Suppressor macrophage treated with lipopolysaccharide for 4 hours (primary cell): ENCODE measurements around the gene CALHM2.
"Not testable (repeated sequence)": the region's sequence is repeated elsewhere in the genome, so short reads cannot be mapped to it uniquely, and the experiment has no call there.

Source experiments
- DNase-seq: peaks from one replicate; pipeline ENCODE4 v3.0.0-alpha.2; 2020

Gene CALHM2

GRCh38 chr10:103448746-103449145, 3.4 kb downstream of the CALHM2 start:
- DNase-seq = peak; percentile 83

- no peak for DNase-seq
These were observed 5.0 kb downstream of the CALHM2 start for GRCh38 chr10:103447187-103447586.

DNA sequence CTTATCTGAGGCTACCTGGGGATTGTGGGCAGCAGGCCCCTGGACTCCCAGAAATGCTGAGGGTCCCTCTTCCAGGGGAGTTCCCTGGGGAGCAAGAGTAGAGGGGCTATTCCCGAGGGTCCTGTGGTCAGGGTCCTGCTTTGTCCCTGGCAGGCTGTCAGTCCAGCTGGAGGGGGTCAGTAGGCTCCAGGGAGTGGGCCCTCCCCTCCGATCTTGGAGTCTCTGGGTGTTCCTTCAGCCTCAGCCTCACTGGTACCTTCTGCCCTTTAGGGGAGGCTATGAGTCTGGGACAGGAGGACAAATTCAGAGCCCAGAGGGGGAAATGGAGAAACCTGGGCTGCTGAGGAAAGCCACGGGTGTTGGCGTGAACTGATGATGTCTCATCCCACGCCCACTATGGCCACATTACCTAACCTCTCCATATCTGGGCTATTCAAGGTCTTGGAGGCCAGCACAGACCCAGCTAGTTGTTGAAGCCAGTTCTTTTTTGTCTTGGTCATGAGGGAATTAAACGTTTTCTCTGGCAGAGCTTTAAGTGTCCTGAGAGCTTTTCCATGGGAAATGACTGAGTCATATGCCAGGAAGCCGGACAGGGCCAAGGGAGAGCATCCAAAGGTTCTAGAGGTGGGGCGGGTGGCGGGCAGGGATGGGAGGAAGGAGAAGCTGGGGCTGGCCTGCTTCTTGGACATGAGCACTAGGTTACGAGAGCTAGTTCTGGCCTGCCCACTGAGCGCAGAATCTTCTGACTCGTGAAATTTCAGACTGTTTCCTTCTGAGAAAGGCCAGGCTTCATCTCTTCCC, 6.2 kb downstream of the CALHM2 start:
- peak; percentile 41 for DNase-seq

DNA sequence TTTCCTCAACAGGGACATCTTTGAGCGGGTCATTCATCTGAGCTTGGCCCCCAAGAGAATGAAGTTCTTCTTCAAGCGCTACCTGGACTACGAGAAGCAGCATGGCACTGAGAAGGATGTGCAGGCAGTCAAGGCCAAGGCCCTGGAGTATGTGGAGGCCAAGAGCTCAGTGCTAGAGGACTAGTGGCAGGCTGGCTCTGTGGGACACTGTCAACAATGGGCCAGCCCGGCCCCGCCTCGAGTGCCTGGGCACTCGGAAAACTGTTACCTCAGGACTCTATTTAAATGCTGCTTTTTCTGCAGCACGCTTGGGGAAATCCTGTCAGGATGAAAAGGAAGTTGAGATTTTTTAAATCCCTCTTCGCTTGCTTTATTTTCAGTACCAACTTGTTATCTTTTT, 6.8 kb downstream of the CALHM2 start:
- no peak for DNase-seq

- DNase-seq = no peak
These were observed 7.7 kb downstream of the CALHM2 start for GRCh38 chr10:103444478-103444877.

DNA sequence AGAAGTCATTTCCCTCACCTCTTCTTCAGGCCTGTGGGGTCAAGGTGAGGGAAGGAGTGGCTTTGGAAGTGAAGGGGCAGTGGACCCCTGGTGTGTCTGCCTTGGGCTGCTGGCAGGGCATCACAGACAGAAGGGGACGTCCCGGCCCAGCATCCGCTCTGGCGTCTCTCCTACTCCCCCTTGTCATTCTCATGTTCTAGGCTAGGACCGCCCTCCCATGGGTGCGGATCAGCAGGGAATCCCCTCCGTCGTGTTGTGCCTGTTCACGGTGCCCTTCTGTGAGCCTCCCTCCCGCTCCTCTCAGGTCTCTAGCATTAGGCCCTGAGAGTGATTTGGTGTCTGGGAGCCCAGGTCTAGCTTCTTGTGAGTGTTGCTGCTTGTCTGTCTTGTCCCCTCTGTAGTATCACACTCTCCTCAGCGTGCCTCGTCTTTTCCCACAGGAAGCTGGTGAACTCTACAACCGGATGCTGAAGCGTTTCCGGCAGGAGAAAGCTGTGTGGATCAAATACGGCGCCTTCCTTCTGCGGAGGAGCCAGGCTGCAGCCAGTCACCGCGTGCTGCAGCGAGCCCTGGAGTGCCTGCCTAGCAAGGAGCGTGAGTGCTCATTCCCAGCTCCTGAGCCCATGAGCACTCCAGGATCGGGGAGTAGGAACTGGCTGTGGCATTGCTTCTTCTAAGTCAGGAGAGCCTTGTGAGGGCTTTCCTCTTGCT, 8.5 kb downstream of the CALHM2 start:
- DNase-seq = no peak

DNA sequence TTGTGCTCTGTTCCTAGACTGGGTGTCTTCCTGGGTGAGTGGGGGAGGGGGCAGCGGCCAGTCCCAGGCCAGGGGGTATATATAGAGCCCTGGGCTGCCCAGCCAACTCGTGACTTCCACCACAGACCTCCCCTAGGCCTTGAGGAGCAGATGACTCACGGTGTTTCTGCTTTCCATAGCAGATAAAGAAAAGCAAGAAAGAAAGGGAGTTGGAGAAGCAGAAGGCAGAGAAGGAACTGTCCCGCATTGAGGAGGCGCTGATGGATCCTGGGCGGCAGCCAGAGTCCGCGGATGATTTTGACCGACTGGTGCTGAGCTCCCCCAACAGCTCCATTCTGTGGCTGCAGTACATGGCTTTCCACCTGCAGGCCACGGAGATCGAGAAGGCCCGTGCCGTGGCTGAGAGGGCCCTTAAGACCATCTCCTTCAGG, 10.1 kb downstream of the CALHM2 start:
- DNase-seq = peak; percentile 74

GRCh38 chr10:103441611-103442010, 10.6 kb downstream of the CALHM2 start:
- no peak for DNase-seq

GRCh38 chr10:103441206-103441605, 11.0 kb downstream of the CALHM2 start:
- no peak for DNase-seq

- DNase-seq = no peak
These were observed 11.8 kb downstream of the CALHM2 start for GRCh38 chr10:103440416-103440815.

- DNase-seq = no peak
These were observed 12.4 kb downstream of the CALHM2 start for GRCh38 chr10:103439776-103440175.

GRCh38 chr10:103433858-103434257, 18.3 kb downstream of the CALHM2 start:
- peak; percentile 91 for DNase-seq

GRCh38 chr10:103431902-103432301, 20.3 kb downstream of the CALHM2 start:
- DNase-seq = no peak

GRCh38 chr10:103429647-103430046, 22.5 kb downstream of the CALHM2 start:
- DNase-seq = no peak

GRCh38 chr10:103428989-103429643, 23.1 kb downstream of the CALHM2 start:
- DNase-seq = no peak

DNA sequence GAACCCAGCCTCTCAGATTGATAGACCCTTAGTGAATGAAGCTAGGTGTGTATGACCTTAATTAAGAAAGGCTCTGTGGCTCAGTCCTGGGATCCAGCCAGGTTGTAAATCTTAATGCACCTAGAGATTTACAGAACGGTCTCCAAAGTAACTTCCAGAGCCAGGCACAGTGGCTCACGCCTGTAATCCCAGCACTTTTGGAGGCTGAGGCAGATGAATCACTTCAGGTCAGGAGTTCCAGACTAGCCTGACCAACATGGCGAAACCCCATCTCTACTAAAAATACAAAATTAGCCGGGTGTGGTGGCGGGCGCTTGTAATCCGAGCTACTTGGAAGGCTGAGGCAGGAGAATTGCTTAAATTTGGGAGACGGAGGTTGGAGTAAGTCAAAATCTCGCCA, 24.3 kb downstream of the CALHM2 start:
- no peak for DNase-seq

- no peak for DNase-seq
These were observed 28.4 kb downstream of the CALHM2 start for GRCh38 chr10:103423748-103424147.

- no peak for DNase-seq
These were observed 33.1 kb downstream of the CALHM2 start for GRCh38 chr10:103419101-103419500.

DNA sequence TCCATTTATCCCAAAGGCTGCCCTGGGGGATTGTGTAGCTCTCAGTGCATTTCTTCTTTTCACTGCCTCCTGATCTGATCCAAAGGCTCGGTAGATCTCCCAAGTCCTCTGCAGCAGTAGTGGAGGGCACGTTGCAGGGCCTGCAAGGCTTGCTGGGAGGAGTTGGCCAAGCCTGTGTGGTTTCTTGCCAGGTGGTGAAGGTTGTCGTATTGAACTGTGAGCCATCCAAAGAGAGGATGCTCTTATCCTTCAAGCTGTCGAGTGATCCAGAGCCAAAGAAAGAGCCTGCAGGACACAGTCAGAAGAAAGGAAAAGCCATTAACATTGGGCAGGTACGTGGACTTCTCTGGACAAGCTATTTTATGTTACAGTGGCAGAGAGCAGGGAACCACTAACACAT, 34.6 kb downstream of the CALHM2 start:
- no peak for DNase-seq

DNA sequence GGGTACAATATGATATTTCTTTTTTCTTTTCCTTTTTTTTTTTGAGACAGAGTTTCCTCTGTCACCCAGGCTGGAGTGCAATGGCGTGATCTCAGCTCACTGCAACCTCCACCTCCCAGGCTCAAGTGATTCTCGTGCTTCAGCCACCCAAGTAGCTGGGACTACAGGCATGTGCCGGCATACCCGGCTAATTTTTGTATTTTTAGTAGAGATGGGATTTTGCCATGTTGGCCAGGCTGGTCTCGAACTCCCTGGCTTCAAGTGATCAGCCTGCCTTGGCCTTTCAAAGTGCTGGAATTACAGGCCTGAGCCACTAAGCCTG, 35.1 kb downstream of the CALHM2 start:
- DNase-seq = not testable (repeated sequence)

- DNase-seq = peak; percentile 81
These were observed 35.6 kb downstream of the CALHM2 start for GRCh38 chr10:103416436-103417147.

DNA sequence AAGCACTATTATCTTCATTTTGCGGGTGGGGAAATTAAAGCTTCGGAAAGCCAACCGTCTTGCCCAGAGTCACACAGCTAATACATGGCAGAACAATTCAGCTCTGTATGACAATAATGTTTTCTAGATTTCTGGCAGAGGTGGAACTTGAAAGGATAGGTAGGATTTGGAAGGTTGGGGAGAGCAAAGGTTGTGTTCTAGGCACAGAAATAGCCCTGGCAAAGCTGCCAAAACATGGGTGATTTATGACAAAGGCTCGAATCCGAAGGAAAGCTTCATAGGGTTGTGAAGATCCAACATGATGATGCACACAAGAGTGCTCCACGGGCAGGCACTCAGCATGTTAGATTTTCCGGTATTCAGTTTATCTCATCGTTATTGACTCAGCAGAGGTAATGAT, 36.6 kb downstream of the CALHM2 start:
- no peak for DNase-seq

DNA sequence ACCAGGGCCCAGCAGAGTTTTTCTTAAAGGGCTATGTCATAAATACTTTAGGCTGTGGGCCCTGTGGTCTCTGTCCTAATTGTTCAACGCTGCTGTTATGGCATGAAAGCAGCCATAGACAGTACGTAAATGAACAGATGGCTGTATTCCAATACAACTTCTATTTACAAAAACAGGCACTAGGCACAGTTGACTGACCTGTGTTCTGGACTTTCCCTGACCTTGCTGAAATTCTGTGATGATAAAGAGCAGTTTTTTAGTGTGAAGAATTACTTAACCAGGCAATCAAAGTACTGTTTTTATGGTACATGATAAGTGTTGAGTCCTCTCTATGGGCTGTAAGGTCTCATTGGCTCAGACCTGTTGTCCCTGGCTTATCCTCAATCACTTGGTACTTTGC, 38.6 kb downstream of the CALHM2 start:
- no peak for DNase-seq
